Measurements from ENCODE around the gene CDKN2A.

Gene CDKN2A

GRCh38 chr9:21972361-21972760 lies 21.8 kb downstream of the CDKN2A start:
- no peak overlapping the region for H3K27ac ChIP-seq (ENCODE audit: low read depth, low read length)
- H3K9ac ChIP-seq (ENCODE audit: low read length), result no peak overlapping the region
- H3K36me3 ChIP-seq (ENCODE audit: low read length), result 0 out of 2 replicates have a peak, but pooled peaks cover 9% of the 10 kb centered on the region
- H3K9me3 ChIP-seq (ENCODE audit: insufficient read depth, low read length), result no peaks in the 10 kb centered on the region
- H3K9me2 ChIP-seq (replicated peaks; ENCODE audit: insufficient read depth, low read length), result no peaks in the 10 kb centered on the region
- no peak overlapping the region for H2AFZ ChIP-seq (ENCODE audit: low read depth, low read length, severe bottlenecking)
- no peaks in the 10 kb centered on the region for H3K27me3 ChIP-seq (ENCODE audit: low read length)
- no peaks in the 10 kb centered on the region for H3F3A ChIP-seq (ENCODE audit: insufficient read depth)
- no peak overlapping the region for H3K4me3 ChIP-seq (ENCODE audit: insufficient read depth, low read length, poor library complexity, severe bottlenecking)
- 0 out of 2 replicates have a peak, but pooled peaks cover 3% of the 10 kb centered on the region for H4K20me1 ChIP-seq (ENCODE audit: low read depth, low read length)
- TF ChIP-seq, protein P1, sequence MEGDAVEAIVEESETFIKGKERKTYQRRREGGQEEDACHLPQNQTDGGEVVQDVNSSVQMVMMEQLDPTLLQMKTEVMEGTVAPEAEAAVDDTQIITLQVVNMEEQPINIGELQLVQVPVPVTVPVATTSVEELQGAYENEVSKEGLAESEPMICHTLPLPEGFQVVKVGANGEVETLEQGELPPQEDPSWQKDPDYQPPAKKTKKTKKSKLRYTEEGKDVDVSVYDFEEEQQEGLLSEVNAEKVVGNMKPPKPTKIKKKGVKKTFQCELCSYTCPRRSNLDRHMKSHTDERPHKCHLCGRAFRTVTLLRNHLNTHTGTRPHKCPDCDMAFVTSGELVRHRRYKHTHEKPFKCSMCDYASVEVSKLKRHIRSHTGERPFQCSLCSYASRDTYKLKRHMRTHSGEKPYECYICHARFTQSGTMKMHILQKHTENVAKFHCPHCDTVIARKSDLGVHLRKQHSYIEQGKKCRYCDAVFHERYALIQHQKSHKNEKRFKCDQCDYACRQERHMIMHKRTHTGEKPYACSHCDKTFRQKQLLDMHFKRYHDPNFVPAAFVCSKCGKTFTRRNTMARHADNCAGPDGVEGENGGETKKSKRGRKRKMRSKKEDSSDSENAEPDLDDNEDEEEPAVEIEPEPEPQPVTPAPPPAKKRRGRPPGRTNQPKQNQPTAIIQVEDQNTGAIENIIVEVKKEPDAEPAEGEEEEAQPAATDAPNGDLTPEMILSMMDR (IDR thresholded peaks at IDR 0.05; ENCODE audit: insufficient read depth, low read length, poor library complexity, severe bottlenecking), result no peak
- TF ChIP-seq EZH2phosphoT487 (conservative IDR thresholded peaks at IDR 0.05; ENCODE audit: low read length), result no peak
- H3K79me2 ChIP-seq (ENCODE audit: insufficient read depth, low read length), result peaks cover 28% of the 10 kb centered on the region; the same call in 1 of the 2 replicates
- no peak overlapping the region for H3K4me2 ChIP-seq (ENCODE audit: low read depth, low read length, poor library complexity, severe bottlenecking)

DNA sequence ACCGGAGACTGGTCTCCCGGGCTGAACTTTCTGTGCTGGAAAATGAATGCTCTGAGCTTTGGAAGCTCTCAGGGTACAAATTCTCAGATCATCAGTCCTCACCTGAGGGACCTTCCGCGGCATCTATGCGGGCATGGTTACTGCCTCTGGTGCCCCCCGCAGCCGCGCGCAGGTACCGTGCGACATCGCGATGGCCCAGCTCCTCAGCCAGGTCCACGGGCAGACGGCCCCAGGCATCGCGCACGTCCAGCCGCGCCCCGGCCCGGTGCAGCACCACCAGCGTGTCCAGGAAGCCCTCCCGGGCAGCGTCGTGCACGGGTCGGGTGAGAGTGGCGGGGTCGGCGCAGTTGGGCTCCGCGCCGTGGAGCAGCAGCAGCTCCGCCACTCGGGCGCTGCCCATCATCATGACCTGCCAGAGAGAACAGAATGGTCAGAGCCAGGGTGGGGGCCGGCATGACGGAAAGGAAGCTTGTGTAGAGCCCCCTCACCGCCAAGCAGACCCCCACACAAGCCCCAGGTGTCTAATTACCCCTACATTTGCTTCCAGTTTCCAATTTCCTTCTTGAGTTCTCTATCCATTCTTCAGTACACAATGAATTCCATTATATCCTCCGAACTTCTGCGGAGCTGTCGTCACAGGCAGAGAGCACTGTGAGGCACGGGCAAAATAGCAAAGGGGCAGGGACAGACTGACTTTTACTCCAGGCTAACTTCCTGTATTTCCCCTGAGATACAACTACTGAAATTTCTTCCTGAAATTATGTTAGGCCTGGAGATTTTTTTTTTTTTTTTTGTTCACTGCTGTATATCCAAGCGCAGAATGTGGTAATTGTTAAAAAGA lies 23.2 kb downstream of the CDKN2A start:
- Histone ChIP-seq H3K27ac (ENCODE audit: low read depth, low read length) (no peak overlapping the region), H3K4me3 (ENCODE audit: insufficient read depth, low read length, poor library complexity, severe bottlenecking) (no peak overlapping the region), H3K9ac (ENCODE audit: low read length) (no peak overlapping the region), H3K9me3 (ENCODE audit: insufficient read depth, low read length) (no peaks in the 10 kb centered on the region), H3F3A (ENCODE audit: insufficient read depth) (no peaks in the 10 kb centered on the region), H3K79me2 (ENCODE audit: insufficient read depth, low read length) (peaks cover 19% of the 10 kb centered on the region; the same call in 1 of the 2 replicates), H3K4me2 (ENCODE audit: low read depth, low read length, poor library complexity, severe bottlenecking) (no peak overlapping the region), H3K36me3 (ENCODE audit: low read length) (0 out of 2 replicates have a peak, but pooled peaks cover 13% of the 10 kb centered on the region), H3K27me3 (ENCODE audit: low read length) (no peaks in the 10 kb centered on the region), H2AFZ (ENCODE audit: low read depth, low read length, severe bottlenecking) (no peak overlapping the region), H4K20me1 (ENCODE audit: low read depth, low read length) (0 out of 2 replicates have a peak, but pooled peaks cover 3% of the 10 kb centered on the region), H3K9me2 (replicated peaks; ENCODE audit: insufficient read depth, low read length) (no peaks in the 10 kb centered on the region)
- no peak for TF ChIP-seq EZH2phosphoT487 (conservative IDR thresholded peaks at IDR 0.05; ENCODE audit: low read length)
- TF ChIP-seq, protein P1 (IDR thresholded peaks at IDR 0.05; ENCODE audit: insufficient read depth, low read length, poor library complexity, severe bottlenecking), result no peak

GRCh38 chr9:21969951-21970799 lies 24.0 kb downstream of the CDKN2A start:
- 0 out of 2 replicates have a peak, but pooled peaks cover 3% of the 10 kb centered on the region for H4K20me1 ChIP-seq (ENCODE audit: low read depth, low read length)
- no peak overlapping the region for H3K9ac ChIP-seq (ENCODE audit: low read length)
- H3K9me2 ChIP-seq (replicated peaks; ENCODE audit: insufficient read depth, low read length), result no peaks in the 10 kb centered on the region
- H3K4me3 ChIP-seq (ENCODE audit: insufficient read depth, low read length, poor library complexity, severe bottlenecking), result no peak overlapping the region
- H3K27ac ChIP-seq (ENCODE audit: low read depth, low read length), result no peak overlapping the region
- H3K9me3 ChIP-seq (ENCODE audit: insufficient read depth, low read length), result no peaks in the 10 kb centered on the region
- no peak overlapping the region for H3K4me2 ChIP-seq (ENCODE audit: low read depth, low read length, poor library complexity, severe bottlenecking)
- TF ChIP-seq, protein P1 (IDR thresholded peaks at IDR 0.05; ENCODE audit: insufficient read depth, low read length, poor library complexity, severe bottlenecking), result no peak
- TF ChIP-seq EZH2phosphoT487 (conservative IDR thresholded peaks at IDR 0.05; ENCODE audit: low read length), result no peak
- H3K36me3 ChIP-seq (ENCODE audit: low read length), result 0 out of 2 replicates have a peak, but pooled peaks cover 13% of the 10 kb centered on the region
- H3F3A ChIP-seq (ENCODE audit: insufficient read depth), result no peaks in the 10 kb centered on the region
- H2AFZ ChIP-seq (ENCODE audit: low read depth, low read length, severe bottlenecking), result no peak overlapping the region
- H3K79me2 ChIP-seq (ENCODE audit: insufficient read depth, low read length), result peaks cover 10% of the 10 kb centered on the region; the same call in 1 of the 2 replicates
- H3K27me3 ChIP-seq (ENCODE audit: low read length), result no peaks in the 10 kb centered on the region
